Osteoblast (primary cell): ENCODE results near the gene ARMC5. TPM values are rescaled to one million over a fixed set of nuclear protein-coding genes. Genes with fewer than 3 reads are reported as not detected.

ENCODE experiments used
- DNase-seq: peaks from one replicate; pipeline ENCODE4 v3.0.0; 2011; ENCODE audit warnings: low spot score, mixed read lengths; ENCODE audit not compliant: insufficient read length; ENCODE audit errors: missing footprints
- H2AFZ ChIP-seq: 2 replicates; pipeline ENCODE4 v1.6.0; 2011; ENCODE audit warnings: mild to moderate bottlenecking, low read length
- H3K27ac ChIP-seq: 2 replicates; pipeline ENCODE4 v1.5.1; 2011; ENCODE audit warnings: mild to moderate bottlenecking, low read depth, low read length, moderate library complexity
- H3K27me3 ChIP-seq: 2 replicates; pipeline ENCODE4 v1.6.0; 2012; ENCODE audit warnings: mild to moderate bottlenecking, control low read depth, inconsistent platforms, low read length, moderate library complexity; ENCODE audit not compliant: insufficient read depth
- H3K36me3 ChIP-seq: 2 replicates; pipeline ENCODE4 v1.5.1; 2011; ENCODE audit warnings: mild to moderate bottlenecking, low read length, control low read depth, moderate library complexity; ENCODE audit not compliant: insufficient read depth
- H3K4me1 ChIP-seq: 2 replicates; pipeline ENCODE4 v1.5.1; 2011; ENCODE audit warnings: mild to moderate bottlenecking, low read length, control low read depth, moderate library complexity; ENCODE audit not compliant: insufficient read depth
- H3K4me2 ChIP-seq: 2 replicates; pipeline ENCODE4 v1.6.0; 2011; ENCODE audit warnings: mild to moderate bottlenecking, low read length; ENCODE audit not compliant: insufficient read depth
- H3K4me3 ChIP-seq: fragments of 200-600 bp; sonication (generic); 3 replicates; pipeline ENCODE4 v1.5.1; 2012; ENCODE audit warnings: mild to moderate bottlenecking, low read length, inconsistent platforms; ENCODE audit not compliant: insufficient read depth
- H3K79me2 ChIP-seq: 2 replicates; pipeline ENCODE4 v1.6.0; 2012; ENCODE audit warnings: mild to moderate bottlenecking, low read length, control low read depth, inconsistent platforms; ENCODE audit not compliant: insufficient read depth
- H3K9me3 ChIP-seq: 2 replicates; pipeline ENCODE4 v1.5.1; 2011; ENCODE audit warnings: low read depth, low read length, control low read depth
- H4K20me1 ChIP-seq: 2 replicates; pipeline ENCODE4 v1.6.0; 2012; ENCODE audit warnings: mild to moderate bottlenecking, low read length, control low read depth; ENCODE audit not compliant: insufficient read depth
- CTCF ChIP-seq: IDR thresholded peaks from 2 replicates; pipeline ENCODE4 v1.5.1; 2011; ENCODE audit warnings: mild to moderate bottlenecking, low read depth, low read length, moderate library complexity; ENCODE audit errors: extremely low read depth
- total RNA-seq: library from RNA; depleted of rRNA; stranded (reverse); fragments of >200 nt; gene quantifications from 2 replicates; pipeline ENCODE4 v1.2.3, GENCODE V29; 2012

Gene ARMC5
- total RNA-seq, 1 donor: 12.7 TPM

- Histone ChIP-seq H3K27me3 (no peaks in the 10 kb centered on the region), H3K36me3 (peaks cover 41% of the 10 kb centered on the region), H3K27ac (no peak overlapping the region), H3K4me1 (peaks cover 28% of the 10 kb centered on the region), H3K79me2 (peaks cover 4% of the 10 kb centered on the region), H2AFZ (no peak overlapping the region), H3K4me2 (no peak overlapping the region), H3K9me3 (no peaks in the 10 kb centered on the region), H3K4me3 (no peak overlapping the region), H4K20me1 (peaks cover 41% of the 10 kb centered on the region)
- DNase-seq: no peak
- no peak for TF ChIP-seq CTCF
These were observed 16.6 kb downstream of the ARMC5 start for GRCh38 chr16:31475946-31476302.

GRCh38 chr16:31476303-31477219, 17.3 kb downstream of the ARMC5 start:
- Histone ChIP-seq H3K4me1 (peaks cover 22% of the 10 kb centered on the region), H4K20me1 (peaks cover 41% of the 10 kb centered on the region), H3K27ac (no peak overlapping the region), H3K36me3 (peaks cover 41% of the 10 kb centered on the region), H3K79me2 (peaks cover 4% of the 10 kb centered on the region), H2AFZ (no peak overlapping the region), H3K4me2 (no peak overlapping the region), H3K9me3 (no peaks in the 10 kb centered on the region), H3K27me3 (peaks cover 3% of the 10 kb centered on the region), H3K4me3 (no peak overlapping the region)
- peak; percentile 73 for DNase-seq
- TF ChIP-seq CTCF: no peak

- H2AFZ ChIP-seq: no peak overlapping the region
- peak; percentile 58 for DNase-seq
- no peak overlapping the region for H3K4me2 ChIP-seq
- no peak for TF ChIP-seq CTCF
- no peak overlapping the region for H3K4me3 ChIP-seq
- H3K9me3 ChIP-seq: no peaks in the 10 kb centered on the region
- peaks cover 18% of the 10 kb centered on the region for H3K4me1 ChIP-seq
- H3K36me3 ChIP-seq: peaks cover 41% of the 10 kb centered on the region
- peaks cover 41% of the 10 kb centered on the region for H4K20me1 ChIP-seq
- no peak overlapping the region for H3K27ac ChIP-seq
- H3K79me2 ChIP-seq: peaks cover 3% of the 10 kb centered on the region
- H3K27me3 ChIP-seq: peaks cover 3% of the 10 kb centered on the region
These were observed 18.2 kb downstream of the ARMC5 start for GRCh38 chr16:31477220-31478216.

- peaks cover 7% of the 10 kb centered on the region for H3K4me1 ChIP-seq
- peaks cover 33% of the 10 kb centered on the region for H4K20me1 ChIP-seq
- peaks cover 2% of the 10 kb centered on the region for H3K79me2 ChIP-seq
- no peak overlapping the region for H3K4me3 ChIP-seq
- no peak overlapping the region for H2AFZ ChIP-seq
- peaks cover 37% of the 10 kb centered on the region for H3K36me3 ChIP-seq
- H3K27me3 ChIP-seq: peaks cover 3% of the 10 kb centered on the region
- DNase-seq: peak; percentile 87
- H3K27ac ChIP-seq: no peak overlapping the region
- no peak overlapping the region for H3K4me2 ChIP-seq
- no peaks in the 10 kb centered on the region for H3K9me3 ChIP-seq
- no peak for TF ChIP-seq CTCF
These were observed 19.7 kb downstream of the ARMC5 start for GRCh38 chr16:31478956-31479355.
